Choroid plexus epithelial cell (primary cell): ENCODE results near the gene CYBB.

ENCODE experiments used
- DNase-seq: peaks from one replicate; pipeline ENCODE4 v3.0.0-alpha.2; 2010; ENCODE audit warnings: low read depth
- H3K4me3 ChIP-seq: 2 replicates; pipeline ENCODE4 v1.5.1; 2011; ENCODE audit warnings: low read depth, mild to moderate bottlenecking, control low read depth, low read length, moderate library complexity
- TF ChIP-seq, protein P1 (sequence below): conservative IDR thresholded peaks from 2 replicates; pipeline ENCODE4 v1.5.1; 2011; ENCODE audit warnings: low read depth, mild to moderate bottlenecking, control low read depth, inconsistent platforms, low read length, moderate library complexity

CYBB gene

DNA sequence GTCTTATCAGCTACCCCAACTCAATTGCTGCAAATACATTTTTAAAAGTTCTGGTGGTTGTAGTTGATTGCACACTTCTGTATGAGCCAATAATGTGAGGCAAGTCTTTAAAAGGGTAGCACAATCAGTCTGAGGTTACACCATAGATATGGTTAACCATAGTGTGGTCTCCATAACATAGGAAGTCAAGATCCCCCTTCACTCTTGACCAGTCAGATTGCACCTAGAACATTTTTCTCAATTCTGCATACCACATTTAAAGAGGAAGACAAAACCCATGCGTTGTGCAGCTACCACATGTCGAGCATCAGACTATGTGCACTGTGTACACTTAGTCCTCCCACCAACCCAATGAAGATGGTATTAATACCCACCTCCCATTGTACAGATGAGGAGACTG, 26.5 kb upstream of the CYBB start:
- TF ChIP-seq, protein P1, sequence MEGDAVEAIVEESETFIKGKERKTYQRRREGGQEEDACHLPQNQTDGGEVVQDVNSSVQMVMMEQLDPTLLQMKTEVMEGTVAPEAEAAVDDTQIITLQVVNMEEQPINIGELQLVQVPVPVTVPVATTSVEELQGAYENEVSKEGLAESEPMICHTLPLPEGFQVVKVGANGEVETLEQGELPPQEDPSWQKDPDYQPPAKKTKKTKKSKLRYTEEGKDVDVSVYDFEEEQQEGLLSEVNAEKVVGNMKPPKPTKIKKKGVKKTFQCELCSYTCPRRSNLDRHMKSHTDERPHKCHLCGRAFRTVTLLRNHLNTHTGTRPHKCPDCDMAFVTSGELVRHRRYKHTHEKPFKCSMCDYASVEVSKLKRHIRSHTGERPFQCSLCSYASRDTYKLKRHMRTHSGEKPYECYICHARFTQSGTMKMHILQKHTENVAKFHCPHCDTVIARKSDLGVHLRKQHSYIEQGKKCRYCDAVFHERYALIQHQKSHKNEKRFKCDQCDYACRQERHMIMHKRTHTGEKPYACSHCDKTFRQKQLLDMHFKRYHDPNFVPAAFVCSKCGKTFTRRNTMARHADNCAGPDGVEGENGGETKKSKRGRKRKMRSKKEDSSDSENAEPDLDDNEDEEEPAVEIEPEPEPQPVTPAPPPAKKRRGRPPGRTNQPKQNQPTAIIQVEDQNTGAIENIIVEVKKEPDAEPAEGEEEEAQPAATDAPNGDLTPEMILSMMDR: no peak
- no peak for DNase-seq
- H3K4me3 ChIP-seq: no peak overlapping the region

DNA sequence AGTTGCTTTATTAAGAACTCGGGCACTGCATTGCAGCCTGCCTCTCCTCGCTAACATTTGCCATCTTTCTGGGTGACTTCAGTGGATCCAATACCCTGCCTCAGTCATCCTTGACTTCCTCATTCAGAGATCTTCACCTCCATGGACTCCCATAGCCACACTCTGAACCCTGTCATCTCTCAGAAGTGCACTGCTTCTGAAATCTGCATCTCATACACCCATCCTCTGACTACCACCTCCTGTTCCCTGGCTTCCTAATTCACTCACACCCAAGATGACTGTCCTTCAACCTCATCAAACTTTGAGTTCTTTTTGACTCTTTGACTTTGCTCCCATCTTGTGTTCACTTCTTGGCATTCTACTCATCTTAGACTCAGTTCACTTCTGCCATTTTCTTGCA, 25.3 kb upstream of the CYBB start:
- TF ChIP-seq, protein P1: no peak
- DNase-seq: no peak
- H3K4me3 ChIP-seq: no peak overlapping the region

DNA sequence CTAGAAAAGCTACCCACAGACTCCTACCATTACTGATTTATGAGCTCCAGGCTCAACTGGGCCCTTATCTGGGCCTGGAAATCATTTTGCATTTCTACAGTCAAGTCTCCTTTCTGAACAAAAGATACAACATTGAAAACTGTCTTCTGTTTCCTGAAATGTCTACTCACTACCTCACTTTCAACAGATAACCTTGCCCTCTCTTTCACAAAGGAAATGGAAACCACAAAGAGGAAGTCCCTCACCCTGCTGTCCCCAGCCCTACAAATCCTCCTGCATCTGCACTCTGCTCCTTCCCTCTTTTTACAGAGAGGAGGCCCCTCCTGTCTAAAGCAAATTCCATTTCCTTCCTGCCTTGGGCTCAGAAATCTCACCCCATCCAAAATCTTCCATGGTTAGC, 24.8 kb upstream of the CYBB start:
- TF ChIP-seq, protein P1: no peak
- no peak for DNase-seq
- H3K4me3 ChIP-seq: no peak overlapping the region

DNA sequence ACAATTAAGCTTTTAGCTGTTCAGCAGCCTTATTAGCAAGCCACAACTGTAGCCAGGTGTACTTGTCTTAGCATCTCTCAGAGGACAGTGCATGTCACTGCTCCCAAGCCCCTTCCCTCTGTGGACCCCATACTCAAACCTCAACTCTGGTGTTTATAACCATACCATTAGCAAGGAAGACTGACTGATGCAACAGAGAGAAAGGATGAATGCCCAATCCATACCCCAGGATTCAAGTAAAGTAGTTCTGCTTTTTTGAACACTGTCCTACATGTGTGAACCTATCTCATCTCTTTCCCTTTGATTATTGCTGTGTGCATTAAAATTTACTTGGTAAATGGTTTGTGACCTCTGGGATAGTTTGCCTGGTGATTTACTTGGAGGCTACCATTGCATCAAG, 22.8 kb upstream of the CYBB start:
- TF ChIP-seq, protein P1: no peak
- no peak overlapping the region for H3K4me3 ChIP-seq
- DNase-seq: no peak

DNA sequence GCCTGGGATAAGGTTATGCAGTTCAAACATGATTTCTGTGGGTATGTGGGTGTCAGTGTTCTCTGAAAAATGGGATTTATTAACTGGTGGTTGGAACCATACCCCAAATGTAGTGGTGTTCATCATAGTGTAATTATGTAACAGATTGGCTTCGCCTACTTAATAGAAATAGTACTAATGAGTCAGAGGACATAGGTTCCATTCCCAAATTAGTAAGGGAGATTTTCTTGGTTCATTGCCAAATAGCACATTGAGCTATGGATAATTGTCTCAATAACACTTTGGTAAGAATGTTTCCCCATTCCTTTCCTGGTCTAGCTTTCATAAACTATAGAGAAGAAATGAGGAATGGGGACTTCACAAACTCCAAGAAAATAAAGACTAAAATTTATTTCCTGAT, 20.5 kb upstream of the CYBB start:
- TF ChIP-seq, protein P1: no peak
- no peak for DNase-seq
- no peak overlapping the region for H3K4me3 ChIP-seq

DNA sequence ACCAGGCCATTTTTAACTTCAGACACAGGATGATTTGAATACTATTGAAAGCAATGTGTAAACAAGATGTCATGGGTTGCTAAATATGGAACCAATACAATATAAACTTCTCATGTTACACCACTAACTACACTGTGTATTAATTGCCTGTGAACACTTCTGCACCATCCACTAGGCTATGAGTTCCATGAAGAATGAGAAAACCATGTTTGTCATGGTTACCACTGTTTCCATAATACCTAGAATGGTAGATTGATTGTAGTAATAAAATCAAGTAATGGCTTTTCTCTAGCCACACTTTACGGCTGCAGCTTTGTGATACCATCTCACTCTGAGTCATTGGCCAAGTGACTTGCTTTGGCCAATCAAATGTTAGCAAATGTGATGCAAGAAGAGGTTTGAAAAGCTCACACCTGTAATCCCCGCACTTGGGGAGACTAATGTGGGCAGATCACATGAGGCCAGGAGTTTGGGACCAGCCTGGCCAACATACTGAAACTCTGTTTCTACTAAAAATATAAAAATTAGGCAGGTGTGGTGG, 19.9 kb upstream of the CYBB start:
- TF ChIP-seq, protein P1: no peak
- no peak for DNase-seq

DNA sequence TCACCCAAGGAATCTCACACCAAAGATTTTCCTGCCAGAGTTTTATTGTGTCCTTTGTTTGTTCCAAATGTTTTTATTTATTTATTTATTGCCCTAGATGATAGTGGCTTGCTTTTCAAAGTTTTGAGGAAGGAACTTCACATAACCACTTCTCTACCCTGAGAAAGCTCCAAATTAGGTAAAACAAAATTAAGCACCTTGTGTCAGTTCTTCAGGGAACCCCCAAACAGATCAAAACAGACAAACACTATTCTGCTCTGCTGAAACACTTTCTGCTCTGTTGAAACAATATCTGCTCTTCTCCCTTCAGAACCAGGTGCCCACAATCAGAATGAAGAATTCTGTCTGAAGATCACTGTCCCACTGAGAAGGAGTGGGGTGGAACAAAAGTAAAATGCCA, 16.5 kb upstream of the CYBB start:
- DNase-seq: no peak
- no peak overlapping the region for H3K4me3 ChIP-seq
- TF ChIP-seq, protein P1: no peak

More for the DNA sequence above, 19.9 kb upstream of the CYBB start:
- H3K4me3 ChIP-seq: no peak overlapping the region
